ENCODE measurements around the gene ZNF747.

Gene ZNF747

GRCh38 chr16:30488764-30489605 lies 45.7 kb downstream of the ZNF747 start:
- in situ Hi-C loops (cut with HindIII; ENCODE audit: low pct_ligation_motif_present, low pct_unique_long_range_greater_than_20kb, low sequenced_read_pairs) = no loop called here
- DNase-seq = no peak

- DNase-seq = no peak
- in situ Hi-C loops (cut with HindIII; ENCODE audit: low pct_ligation_motif_present, low pct_unique_long_range_greater_than_20kb, low sequenced_read_pairs) = no loop called here
These were observed 48.7 kb downstream of the ZNF747 start for GRCh38 chr16:30485818-30486436.

GRCh38 chr16:30484887-30485286 lies 49.8 kb downstream of the ZNF747 start:
- DNase-seq = no peak
- in situ Hi-C loops (cut with HindIII; ENCODE audit: low pct_ligation_motif_present, low pct_unique_long_range_greater_than_20kb, low sequenced_read_pairs) = no loop called here

- DNase-seq = no peak
- in situ Hi-C loops (cut with HindIII; ENCODE audit: low pct_ligation_motif_present, low pct_unique_long_range_greater_than_20kb, low sequenced_read_pairs) = no loop called here
These were observed 52.3 kb downstream of the ZNF747 start for GRCh38 chr16:30482366-30482765.

- in situ Hi-C loops (cut with HindIII; ENCODE audit: low pct_ligation_motif_present, low pct_unique_long_range_greater_than_20kb, low sequenced_read_pairs) = no loop called here
- DNase-seq = no peak
These were observed 53.3 kb downstream of the ZNF747 start for GRCh38 chr16:30481381-30481780.

Data from ACHN (cell line).